Neural cell (in vitro differentiated cells): ENCODE measurements around the gene IL1A. TPM values are rescaled to one million over a fixed set of nuclear protein-coding genes. Genes with fewer than 3 reads are reported as not detected.

Experiments used
- H2AFZ ChIP-seq: fragments of 200-600, 300-800 bp; sonication (generic), shearing (Covaris generic); 2 replicates; pipeline ENCODE4 v1.6.0; 2014; ENCODE audit warnings: low read depth, mild to moderate bottlenecking, antibody characterized with exemption, low read length, moderate library complexity
- H3F3A ChIP-seq: fragments of 200-600 bp; shearing (Covaris generic); 2 replicates; pipeline ENCODE4 v1.6.1; 2016; ENCODE audit warnings: mild to moderate bottlenecking, moderate library complexity, mixed read lengths, antibody characterized with exemption, low read length; ENCODE audit not compliant: insufficient read depth, poor library complexity, severe bottlenecking
- H3K27ac ChIP-seq: fragments of 200-600, 300-800 bp; sonication (generic), shearing (Covaris generic); 2 replicates; pipeline ENCODE4 v1.5.1; 2014; ENCODE audit warnings: mild to moderate bottlenecking, low read length, moderate library complexity
- H3K27me3 ChIP-seq: fragments of 300-800, 200-600 bp; sonication (generic), shearing (Covaris generic); 2 replicates; pipeline ENCODE4 v1.6.0; 2014; ENCODE audit warnings: mild to moderate bottlenecking, low read depth, low read length, moderate library complexity; ENCODE audit not compliant: insufficient read depth
- H3K36me3 ChIP-seq: fragments of 300-800, 200-600 bp; sonication (generic), shearing (Covaris generic); 2 replicates; pipeline ENCODE4 v1.5.1; 2014; ENCODE audit warnings: mild to moderate bottlenecking, antibody characterized with exemption, low read length, moderate library complexity; ENCODE audit not compliant: insufficient read depth
- H3K4me2 ChIP-seq: fragments of 300-800, 200-600 bp; sonication (generic), shearing (Covaris generic); 2 replicates; pipeline ENCODE4 v1.6.0; 2014; ENCODE audit warnings: mild to moderate bottlenecking, low read length
- H3K4me3 ChIP-seq: fragments of 300-800, 200-600 bp; sonication (generic), shearing (Covaris generic); 2 replicates; pipeline ENCODE4 v1.5.1; 2014; ENCODE audit warnings: mild to moderate bottlenecking, low read length, moderate library complexity
- H3K79me2 ChIP-seq: fragments of 200-600 bp; shearing (Covaris generic); replicated peaks from 2 replicates; pipeline ENCODE4 v1.6.0; 2014; ENCODE audit warnings: mild to moderate bottlenecking, low read length, moderate library complexity; ENCODE audit not compliant: insufficient read depth
- H3K9ac ChIP-seq: fragments of 300-800, 200-600 bp; sonication (generic), shearing (Covaris generic); 2 replicates; pipeline ENCODE4 v1.6.1; 2016; ENCODE audit warnings: mild to moderate bottlenecking, low read length, mixed read lengths
- H3K9me2 ChIP-seq: fragments of 200-600 bp; shearing (Covaris generic); 2 replicates; pipeline ENCODE4 v1.6.1; 2016; ENCODE audit warnings: mild to moderate bottlenecking, low read length, mixed read lengths; ENCODE audit not compliant: insufficient read depth
- H3K9me3 ChIP-seq: fragments of 200-600, 300-800 bp; sonication (generic), shearing (Covaris generic); 2 replicates; pipeline ENCODE4 v1.6.1; 2016; ENCODE audit warnings: mild to moderate bottlenecking, mixed run types, low read length, moderate library complexity, mixed read lengths
- H4K20me1 ChIP-seq: fragments of 200-600 bp; shearing (Covaris generic); 2 replicates; pipeline ENCODE4 v1.6.1; 2016; ENCODE audit warnings: mild to moderate bottlenecking, mixed run types; ENCODE audit not compliant: insufficient read depth
- CTCF ChIP-seq: fragments of 450-650 bp; IDR thresholded peaks from 2 replicates; pipeline ENCODE4 v1.5.1; 2014; ENCODE audit warnings: antibody characterized with exemption, mild to moderate bottlenecking, moderate library complexity; ENCODE audit not compliant: poor library complexity, severe bottlenecking
- EP300 ChIP-seq: fragments of 450-650 bp; conservative IDR thresholded peaks from 2 replicates; pipeline ENCODE4 v1.6.1; 2014; ENCODE audit warnings: antibody characterized with exemption, mild to moderate bottlenecking, moderate library complexity; ENCODE audit not compliant: poor library complexity, severe bottlenecking
- EZH2 ChIP-seq: fragments of 200-600, 300-800 bp; shearing (Covaris generic), sonication (generic); IDR thresholded peaks from 2 replicates; pipeline ENCODE4 v1.6.1; 2014; ENCODE audit warnings: antibody characterized with exemption, low read length, borderline replicate concordance, mild to moderate bottlenecking; ENCODE audit not compliant: insufficient read depth, poor library complexity, severe bottlenecking
- MXI1 ChIP-seq: fragments of 450-650 bp; conservative IDR thresholded peaks from 2 replicates; pipeline ENCODE4 v1.6.1; 2014; ENCODE audit warnings: antibody characterized with exemption, mild to moderate bottlenecking; ENCODE audit not compliant: poor library complexity, severe bottlenecking
- POLR2AphosphoS5 ChIP-seq: IDR thresholded peaks from 2 replicates; pipeline ENCODE4 v1.6.1; 2012
- RAD21 ChIP-seq: fragments of 450-650 bp; conservative IDR thresholded peaks from 2 replicates; pipeline ENCODE4 v1.6.1; 2014; ENCODE audit warnings: antibody characterized with exemption, mild to moderate bottlenecking, moderate library complexity
- REST ChIP-seq: IDR thresholded peaks from 2 replicates; pipeline ENCODE4 v1.6.1; 2012; ENCODE audit warnings: borderline replicate concordance
- SMC3 ChIP-seq: fragments of 450-650 bp; conservative IDR thresholded peaks from 2 replicates; pipeline ENCODE4 v1.6.1; 2014; ENCODE audit warnings: antibody characterized with exemption, mild to moderate bottlenecking, moderate library complexity; ENCODE audit not compliant: poor library complexity
- TAF1 ChIP-seq: IDR thresholded peaks from 2 replicates; pipeline ENCODE4 v1.6.1; 2012; ENCODE audit warnings: low read depth
- polyA plus RNA-seq: library from polyadenylated mRNA; depleted of rRNA; stranded (reverse); fragments of >200 nt; gene quantifications from 2 replicates; pipeline ENCODE4 v1.2.3, GENCODE V29; 2014

Gene IL1A
- polyA plus RNA-seq, 1 donor from 2014 or later: 0.14 TPM

- Histone ChIP-seq H3K27me3 (no peaks in the 10 kb centered on the region), H3K9ac (no peak overlapping the region), H3K9me3 (no peaks in the 10 kb centered on the region), H3K79me2 (no peaks in the 10 kb centered on the region), H3K4me3 (no peak overlapping the region), H3K27ac (no peak overlapping the region), H2AFZ (no peak overlapping the region), H3K9me2 (no peaks in the 10 kb centered on the region), H4K20me1 (no peaks in the 10 kb centered on the region), H3K4me2 (no peak overlapping the region), H3K36me3 (no peaks in the 10 kb centered on the region), H3F3A (no peaks in the 10 kb centered on the region)
- no peak for TF ChIP-seq SMC3
- TF ChIP-seq REST: no peak
- no peak for TF ChIP-seq TAF1
- no peak for TF ChIP-seq MXI1
These were observed 33.8 kb downstream of the IL1A start for GRCh38 chr2:112750560-112750843.

- TF ChIP-seq SMC3 (peak; percentile 71), RAD21 (peak; percentile 60), MXI1 (no peak), REST (no peak), CTCF (peak; percentile 71), EP300 (no peak), TAF1 (no peak), POLR2AphosphoS5 (no peak), EZH2 (no peak)
- Histone ChIP-seq H2AFZ (no peak overlapping the region), H3K4me3 (no peak overlapping the region), H3K27ac (no peak overlapping the region), H3K36me3 (no peaks in the 10 kb centered on the region), H3K79me2 (no peaks in the 10 kb centered on the region), H3K27me3 (no peaks in the 10 kb centered on the region), H3K9me3 (no peaks in the 10 kb centered on the region), H3K9me2 (no peaks in the 10 kb centered on the region), H3F3A (no peaks in the 10 kb centered on the region), H3K9ac (no peak overlapping the region), H3K4me2 (no peak overlapping the region), H4K20me1 (no peaks in the 10 kb centered on the region)
These were observed 34.3 kb downstream of the IL1A start for GRCh38 chr2:112749755-112750559.
